COLO668 (cell line): ENCODE data around the gene TMEM121B.
A peak's percentile ranks its signal among the peaks of the same experiment; 100 is the strongest.

Source experiments
- DNase-seq: peaks from one replicate; lab custom pipeline; 2025; ENCODE audit not compliant: unreplicated experiment; lab: John Stamatoyannopoulos, UW

TMEM121B gene

GRCh38 chr22:17112491-17113042 lies 8.6 kb downstream of the TMEM121B start:
- DNase-seq = peak; percentile 5

DNA sequence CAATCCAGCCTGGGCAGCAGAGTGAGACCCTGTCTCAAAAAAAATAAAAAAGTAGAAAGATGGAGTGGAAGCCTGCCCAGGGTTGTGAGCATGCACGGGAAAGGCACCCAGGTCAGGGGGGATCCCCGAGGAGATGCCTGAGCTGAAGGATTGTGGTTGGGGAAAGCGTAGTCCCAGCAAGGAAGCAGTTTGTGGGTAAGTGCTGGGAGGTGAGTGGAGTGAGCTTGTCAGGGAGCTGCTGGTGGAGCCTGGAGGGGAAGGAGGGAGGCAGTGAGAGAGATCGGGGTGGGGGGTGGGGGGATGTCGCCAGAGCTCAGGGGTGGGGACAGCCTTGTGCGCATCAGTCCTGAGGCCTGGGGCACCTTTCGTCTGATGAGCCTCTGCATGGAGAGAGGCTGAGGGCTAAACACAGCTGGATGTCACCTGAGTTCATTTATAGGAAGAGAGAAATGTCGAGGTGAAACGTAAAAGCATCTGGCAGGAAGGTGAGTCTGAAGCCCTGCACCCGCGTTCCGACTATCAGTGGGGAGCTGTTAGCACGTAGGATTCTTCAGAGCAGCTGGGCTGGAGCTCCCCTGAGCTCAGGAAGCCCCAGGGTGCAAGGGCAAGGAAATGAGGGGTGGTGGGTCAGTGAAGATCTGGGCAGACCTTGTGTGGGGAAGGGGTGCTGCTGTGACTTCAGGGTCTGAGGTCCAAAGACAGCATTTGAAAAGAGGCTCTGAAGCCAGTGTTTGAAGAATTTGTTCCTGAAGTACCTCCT lies 10.2 kb downstream of the TMEM121B start:
- no peak for DNase-seq

- DNase-seq = no peak
Measured at GRCh38 chr22:17109976-17110375, 11.2 kb downstream of the TMEM121B start.

DNA sequence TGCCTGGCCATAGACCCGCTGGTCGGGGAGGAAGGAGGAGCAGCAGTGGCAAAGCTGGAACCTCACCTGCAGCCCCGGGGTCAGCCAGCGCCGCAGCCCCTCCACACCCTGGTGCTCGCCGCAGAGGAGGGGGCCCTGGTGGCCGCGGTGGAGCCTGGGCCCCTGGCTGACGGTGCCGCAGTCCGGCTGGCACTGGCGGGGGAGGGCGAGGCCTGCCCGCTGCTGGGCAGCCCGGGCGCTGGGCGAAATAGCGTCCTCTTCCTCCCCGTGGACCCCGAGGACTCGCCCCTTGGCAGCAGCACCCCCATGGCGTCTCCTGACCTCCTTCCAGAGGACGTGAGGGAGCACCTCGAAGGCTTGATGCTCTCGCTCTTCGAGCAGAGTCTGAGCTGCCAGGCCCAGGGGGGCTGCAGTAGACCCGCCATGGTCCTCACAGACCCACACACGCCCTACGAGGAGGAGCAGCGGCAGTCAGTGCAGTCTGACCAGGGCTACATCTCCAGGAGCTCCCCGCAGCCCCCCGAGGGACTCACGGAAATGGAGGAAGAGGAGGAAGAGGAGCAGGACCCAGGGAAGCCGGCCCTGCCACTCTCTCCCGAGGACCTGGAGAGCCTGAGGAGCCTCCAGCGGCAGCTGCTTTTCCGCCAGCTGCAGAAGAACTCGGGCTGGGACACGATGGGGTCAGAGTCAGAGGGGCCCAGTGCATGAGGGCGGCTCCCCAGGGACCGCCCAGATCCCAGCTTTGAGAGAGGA lies 11.9 kb downstream of the TMEM121B start:
- DNase-seq = no peak

GRCh38 chr22:17108256-17109112 lies 12.7 kb downstream of the TMEM121B start:
- no peak for DNase-seq

DNA sequence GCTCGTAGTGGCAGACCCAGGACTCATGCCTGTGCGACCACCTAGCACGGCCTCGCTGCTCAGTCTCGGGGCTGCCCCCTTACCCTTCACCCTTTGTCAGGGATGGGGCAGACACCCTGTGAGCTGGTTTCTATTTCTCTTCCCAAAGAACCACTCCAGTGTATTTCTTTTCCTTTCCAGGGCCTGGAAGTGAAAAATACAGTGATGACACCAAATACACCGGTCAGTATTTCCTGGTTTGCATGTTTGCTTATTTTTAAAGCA lies 13.7 kb downstream of the TMEM121B start:
- DNase-seq = no peak

- no peak for DNase-seq
Measured at GRCh38 chr22:17106785-17107546, 14.2 kb downstream of the TMEM121B start.

GRCh38 chr22:17106161-17106784 lies 14.9 kb downstream of the TMEM121B start:
- no peak for DNase-seq

GRCh38 chr22:17105143-17106129 lies 15.7 kb downstream of the TMEM121B start:
- no peak for DNase-seq

DNA sequence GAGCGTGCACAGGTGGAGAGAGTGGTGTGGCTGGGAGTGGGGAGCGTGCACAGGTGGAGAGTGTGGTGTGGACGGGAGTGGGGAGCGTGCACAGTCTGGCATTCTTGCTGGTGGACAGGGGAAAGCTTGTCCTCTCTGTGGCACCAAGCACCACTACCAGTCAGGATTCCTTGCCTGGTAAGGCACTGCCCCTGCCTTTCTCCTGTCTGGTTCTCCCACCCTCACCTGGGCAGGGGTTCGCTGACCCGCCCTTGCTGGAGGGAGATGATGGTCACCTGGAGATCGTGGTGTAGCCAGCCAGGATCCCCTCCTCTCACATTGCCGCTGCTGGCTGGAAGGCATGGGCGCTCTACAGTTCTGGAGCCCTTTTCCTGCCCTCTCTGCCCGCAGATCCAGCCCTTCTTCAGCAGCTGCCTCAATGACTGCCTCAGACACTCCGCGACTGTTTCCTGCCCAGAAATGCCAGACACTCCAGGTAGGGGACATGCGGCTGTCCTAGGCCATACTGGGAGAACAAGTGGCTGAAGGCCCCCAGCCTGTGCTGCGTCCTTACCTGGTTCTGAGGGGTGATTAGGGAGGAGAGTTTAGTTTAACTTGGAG lies 16.7 kb downstream of the TMEM121B start:
- DNase-seq = no peak

DNA sequence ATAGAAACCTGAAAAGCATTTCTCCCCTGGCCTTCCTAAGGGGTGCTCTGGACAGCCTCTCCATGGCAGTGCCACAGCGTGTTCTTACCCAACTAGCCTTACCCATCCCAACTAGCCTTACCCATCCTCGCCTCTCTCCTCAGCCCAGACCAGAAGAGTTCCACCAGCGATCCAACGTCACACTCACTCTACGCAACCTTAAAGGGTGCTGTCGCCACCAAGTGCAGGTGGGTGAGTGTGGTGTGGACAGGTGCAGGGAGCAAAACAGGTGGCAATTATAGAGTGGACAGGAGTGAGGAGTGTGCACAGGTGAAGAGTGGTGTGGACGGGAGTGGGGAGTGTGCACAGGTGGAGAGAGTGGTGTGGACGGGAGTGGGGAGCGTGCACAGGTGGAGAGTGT lies 17.8 kb downstream of the TMEM121B start:
- no peak for DNase-seq

DNA sequence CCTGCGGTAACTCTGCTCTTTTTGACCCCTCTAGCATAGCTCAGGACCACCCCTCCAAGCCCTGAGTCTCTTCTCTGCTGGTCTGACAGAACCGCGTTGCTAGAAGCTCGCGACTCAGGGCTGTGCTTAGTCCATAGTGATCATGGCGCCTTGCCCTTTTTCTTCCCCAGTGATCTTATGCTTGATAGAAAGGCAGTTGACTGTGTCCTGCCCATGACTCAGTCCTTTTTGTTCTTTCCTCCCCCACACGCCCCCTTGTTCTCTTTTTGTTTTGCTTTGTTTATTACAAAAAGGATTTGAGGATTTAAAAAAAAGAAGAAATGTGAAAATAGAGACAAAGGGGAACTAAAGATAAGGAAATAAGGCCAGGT lies 18.9 kb downstream of the TMEM121B start:
- no peak for DNase-seq

- no peak for DNase-seq
Measured at GRCh38 chr22:17101475-17102296, 19.5 kb downstream of the TMEM121B start.

GRCh38 chr22:17100621-17101020 lies 20.5 kb downstream of the TMEM121B start:
- no peak for DNase-seq

DNA sequence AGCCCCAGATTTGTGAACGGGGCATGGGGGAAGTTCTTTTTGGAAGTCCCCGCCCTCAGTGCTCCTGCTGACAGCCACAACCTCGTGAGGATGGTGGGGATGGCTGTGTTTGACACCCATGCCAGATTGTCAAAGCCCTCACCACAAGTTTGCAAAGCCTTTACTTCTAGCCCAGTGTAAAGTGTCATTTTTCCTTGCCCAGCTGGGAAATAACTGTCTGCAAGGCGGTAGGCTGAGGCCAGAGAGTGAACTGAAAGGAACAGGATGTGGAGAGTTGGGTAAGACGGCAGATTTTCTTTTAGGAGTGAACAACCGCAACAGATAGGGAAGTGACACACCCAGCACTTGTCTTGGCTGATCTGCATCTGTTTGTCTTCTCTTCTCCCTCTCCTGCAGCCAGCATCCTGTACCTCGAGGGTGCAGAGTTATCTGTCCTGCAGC lies 22.8 kb downstream of the TMEM121B start:
- DNase-seq = no peak

- no peak for DNase-seq
Measured at GRCh38 chr22:17097701-17098100, 23.5 kb downstream of the TMEM121B start.

GRCh38 chr22:17097062-17097461 lies 24.1 kb downstream of the TMEM121B start:
- DNase-seq = no peak

DNA sequence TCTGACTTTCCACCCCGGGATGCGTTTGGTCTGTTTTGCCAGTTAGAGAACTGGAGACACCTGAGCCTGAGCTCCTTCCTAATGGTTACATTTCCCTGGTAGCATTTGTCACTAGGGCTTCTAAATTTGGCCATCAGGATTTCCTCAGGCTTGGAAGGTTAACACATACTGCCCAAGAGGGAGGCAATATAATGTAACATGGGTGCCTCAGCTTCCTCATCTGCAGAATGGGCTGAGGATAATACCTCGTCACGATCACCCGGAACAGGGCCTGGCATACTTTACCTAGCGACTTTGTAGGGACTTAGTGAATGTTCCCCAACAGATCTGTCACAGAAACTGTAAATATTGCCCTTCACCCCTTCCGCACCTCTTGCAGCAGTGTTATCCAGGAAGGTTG lies 25.1 kb downstream of the TMEM121B start:
- no peak for DNase-seq
